Activated CD8-positive, alpha-beta memory T cell treated with anti-CD3 and anti-CD28 coated beads, Interleukin-2, amount 10 ng/mL, durations not matched to agents 7 days and 5 days (primary cell): ENCODE measurements around the gene TSPAN18. TPM values are rescaled to one million over a fixed set of nuclear protein-coding genes. Genes with fewer than 3 reads are reported as not detected.
A peak's percentile ranks its signal among the peaks of the same experiment; 100 is the strongest.

Experiments
- ATAC-seq: fragments of 150-1000 bp; cut with Tn5 transposase; one replicate; pipeline ENCODE4 v1.10.0; 2021; ENCODE audit warnings: moderate library complexity
- CTCF ChIA-PET: fragments of 350-600 bp; sonication (Branson Sonifier 250); formaldehyde crosslinking; loops from one replicate; lab custom pipeline; 2021; ENCODE audit warnings: antibody characterized with exemption; lab: Charles Lee
- DNase-seq: peaks from one replicate; pipeline ENCODE4 v3.0.0-alpha.2; 2020
- H3K27ac Mint-ChIP-seq: one replicate; pipeline ENCODE4 v1.8.0; 2021; ENCODE audit warnings: mild to moderate bottlenecking, mixed read lengths
- H3K27me3 Mint-ChIP-seq: one replicate; pipeline ENCODE4 v1.8.0; 2021; ENCODE audit warnings: mixed read lengths
- H3K36me3 Mint-ChIP-seq: one replicate; pipeline ENCODE4 v1.8.0; 2021; ENCODE audit warnings: mild to moderate bottlenecking, mixed read lengths
- H3K4me1 Mint-ChIP-seq: one replicate; pipeline ENCODE4 v1.8.0; 2021; ENCODE audit warnings: mixed read lengths
- H3K4me3 Mint-ChIP-seq: one replicate; pipeline ENCODE4 v1.8.0; 2021; ENCODE audit warnings: mild to moderate bottlenecking, moderate library complexity, mixed read lengths
- H3K9me3 Mint-ChIP-seq: one replicate; pipeline ENCODE4 v1.8.0; 2022; ENCODE audit warnings: low read depth, mixed read lengths
- total RNA-seq, 2 experiments: library from RNA; stranded (reverse); gene quantifications; one replicate each; pipeline ENCODE4 v1.2.3, GENCODE V29; 2021

The TSPAN18 gene
- total RNA-seq, 2 experiments from 2014 or later: 3.8 to 6.1 TPM

GRCh38 chr11:44718057-44718456, 8.7 kb upstream of the TSPAN18 start:
- no peak overlapping the region for H3K4me3 Mint-ChIP-seq
- ATAC-seq (no peak), DNase-seq (no peak)
- H3K27ac Mint-ChIP-seq: no peak overlapping the region
- H3K9me3 Mint-ChIP-seq: no peaks in the 10 kb centered on the region
- CTCF ChIA-PET: interaction anchor here (1.5 kb wide), 1 partner anchor 11 kb away, joined by 3 read pairs; no protein-coding TSS in a partner anchor
- peaks cover 17% of the 10 kb centered on the region for H3K27me3 Mint-ChIP-seq
- H3K36me3 Mint-ChIP-seq: no peaks in the 10 kb centered on the region
- no peaks in the 10 kb centered on the region for H3K4me1 Mint-ChIP-seq

GRCh38 chr11:44718612-44719390, 8.0 kb upstream of the TSPAN18 start:
- Mint-ChIP-seq H3K27me3 (peaks cover 15% of the 10 kb centered on the region), H3K9me3 (no peaks in the 10 kb centered on the region), H3K4me3 (no peak overlapping the region), H3K27ac (no peak overlapping the region), H3K36me3 (no peaks in the 10 kb centered on the region), H3K4me1 (no peaks in the 10 kb centered on the region)
- no peak for ATAC-seq
- no peak for DNase-seq
- CTCF ChIA-PET: interaction anchor here (1.5 kb wide), 2 partner anchors 10 to 57 kb away, joined by 3 to 4 read pairs; no protein-coding TSS in a partner anchor

- CTCF ChIA-PET: interaction anchor here (0.8 to 2.3 kb wide), 9 partner anchors 13 to 211 kb away, joined by 3 to 10 read pairs (median 4); no protein-coding TSS in a partner anchor
- Mint-ChIP-seq H3K4me1 (peaks cover 31% of the 10 kb centered on the region), H3K9me3 (no peaks in the 10 kb centered on the region), H3K27ac (no peak overlapping the region), H3K27me3 (peaks cover 47% of the 10 kb centered on the region), H3K36me3 (no peaks in the 10 kb centered on the region), H3K4me3 (no peak overlapping the region)
- ATAC-seq (no peak), DNase-seq (no peak)
Observed at GRCh38 chr11:44725016-44725685, 1.6 kb upstream of the TSPAN18 start.

DNA sequence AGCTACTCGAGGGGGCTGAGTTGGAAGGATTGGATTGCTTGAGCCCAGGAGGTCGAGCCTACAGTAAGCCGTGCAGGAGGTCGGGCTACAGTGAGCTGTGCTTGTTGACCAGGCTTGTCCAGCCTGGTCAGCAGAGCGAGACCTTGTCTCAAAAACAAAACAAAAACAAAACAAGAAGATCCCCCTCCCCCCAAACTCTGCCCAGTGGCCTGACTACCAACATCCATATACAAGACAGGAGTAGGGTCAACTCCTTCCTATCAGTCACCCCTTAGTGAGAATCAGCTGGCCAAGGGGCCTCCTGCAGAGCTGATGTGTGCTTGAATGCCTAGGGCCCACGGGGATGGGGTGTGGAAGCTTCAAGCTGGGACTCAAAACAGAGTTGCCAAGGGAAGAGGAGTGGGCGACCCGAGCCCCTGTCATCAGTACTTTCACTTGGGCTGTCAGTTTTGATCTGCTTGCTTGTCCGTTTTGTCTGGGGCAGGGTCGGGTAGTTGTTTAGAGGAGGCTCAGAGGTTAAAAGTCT, 942 bp upstream of the TSPAN18 start:
- no peak overlapping the region for H3K27ac Mint-ChIP-seq
- peaks cover 49% of the 10 kb centered on the region for H3K27me3 Mint-ChIP-seq
- no peaks in the 10 kb centered on the region for H3K9me3 Mint-ChIP-seq
- peaks cover 31% of the 10 kb centered on the region for H3K4me1 Mint-ChIP-seq
- ATAC-seq (no peak), DNase-seq (no peak)
- CTCF ChIA-PET: interaction anchor here (0.7 to 1.7 kb wide), 7 partner anchors 50 to 211 kb away, joined by 3 to 12 read pairs (median 3); no protein-coding TSS in a partner anchor
- peak overlapping the region; percentile 49 for H3K4me3 Mint-ChIP-seq
- no peaks in the 10 kb centered on the region for H3K36me3 Mint-ChIP-seq

DNA sequence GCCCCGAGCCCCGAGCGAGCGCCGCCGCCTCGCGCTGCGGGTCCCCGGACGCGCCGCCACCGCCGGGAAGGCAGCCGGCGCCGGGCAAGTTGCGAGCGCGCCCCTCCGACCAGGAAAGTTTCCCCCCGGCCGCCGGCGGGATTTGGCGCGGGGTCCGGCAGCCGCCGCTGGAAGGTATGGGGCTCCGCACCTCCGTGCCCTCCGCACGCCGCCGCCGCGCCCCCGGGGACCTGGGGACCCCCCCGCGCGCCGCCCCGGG, 281 bp downstream of the TSPAN18 start:
- no peak overlapping the region for H3K27ac Mint-ChIP-seq
- no peaks in the 10 kb centered on the region for H3K9me3 Mint-ChIP-seq
- no peaks in the 10 kb centered on the region for H3K36me3 Mint-ChIP-seq
- CTCF ChIA-PET: interaction anchor here (0.6 to 0.8 kb wide), 2 partner anchors 168 to 635 kb away, joined by 3 read pairs; no protein-coding TSS in a partner anchor
- H3K4me1 Mint-ChIP-seq: peaks cover 31% of the 10 kb centered on the region
- peaks cover 49% of the 10 kb centered on the region for H3K27me3 Mint-ChIP-seq
- peak; percentile 30 for ATAC-seq
- H3K4me3 Mint-ChIP-seq: no peak overlapping the region
- DNase-seq: no peak

- Mint-ChIP-seq H3K4me1 (peaks cover 31% of the 10 kb centered on the region), H3K27ac (no peak overlapping the region), H3K9me3 (no peaks in the 10 kb centered on the region), H3K4me3 (peak overlapping the region; percentile 71), H3K27me3 (peaks cover 51% of the 10 kb centered on the region), H3K36me3 (no peaks in the 10 kb centered on the region)
- CTCF ChIA-PET: interaction anchor here (0.6 to 0.8 kb wide), 2 partner anchors 167 to 636 kb away, joined by 3 read pairs; no protein-coding TSS in a partner anchor
- DNase-seq (peak; percentile 79), ATAC-seq (peak; percentile 86)
Observed at GRCh38 chr11:44727373-44728287, 868 bp downstream of the TSPAN18 start.

DNA sequence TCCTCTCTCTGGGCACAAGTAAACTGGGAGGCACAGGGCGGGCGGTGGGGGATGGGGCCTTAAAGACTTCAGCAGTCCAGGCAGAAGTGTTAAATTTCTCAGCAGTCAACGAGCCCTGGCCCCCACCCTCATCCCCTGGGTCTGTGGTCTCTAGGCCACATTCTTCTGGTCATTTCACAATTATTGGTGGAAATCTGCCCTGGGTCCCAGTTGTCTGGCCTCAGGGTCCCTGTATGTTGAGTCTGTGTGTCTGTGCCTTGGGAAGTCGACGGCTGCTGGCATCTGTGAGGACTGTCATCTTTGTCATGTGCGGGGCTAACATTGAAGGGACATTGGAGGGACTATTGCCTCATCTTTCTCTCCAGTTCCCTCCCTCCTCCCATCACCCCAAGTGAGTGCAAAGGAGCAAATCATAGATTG, 1.7 kb downstream of the TSPAN18 start:
- H3K4me1 Mint-ChIP-seq: peaks cover 31% of the 10 kb centered on the region
- peaks cover 50% of the 10 kb centered on the region for H3K27me3 Mint-ChIP-seq
- DNase-seq: no peak
- H3K36me3 Mint-ChIP-seq: no peaks in the 10 kb centered on the region
- no peak overlapping the region for H3K27ac Mint-ChIP-seq
- CTCF ChIA-PET: interaction anchor here (0.7 to 1.6 kb wide), 3 partner anchors 10 to 183 kb away, joined by 3 read pairs; no protein-coding TSS in a partner anchor
- H3K4me3 Mint-ChIP-seq: peak overlapping the region; percentile 71
- ATAC-seq: no peak
- no peaks in the 10 kb centered on the region for H3K9me3 Mint-ChIP-seq

DNA sequence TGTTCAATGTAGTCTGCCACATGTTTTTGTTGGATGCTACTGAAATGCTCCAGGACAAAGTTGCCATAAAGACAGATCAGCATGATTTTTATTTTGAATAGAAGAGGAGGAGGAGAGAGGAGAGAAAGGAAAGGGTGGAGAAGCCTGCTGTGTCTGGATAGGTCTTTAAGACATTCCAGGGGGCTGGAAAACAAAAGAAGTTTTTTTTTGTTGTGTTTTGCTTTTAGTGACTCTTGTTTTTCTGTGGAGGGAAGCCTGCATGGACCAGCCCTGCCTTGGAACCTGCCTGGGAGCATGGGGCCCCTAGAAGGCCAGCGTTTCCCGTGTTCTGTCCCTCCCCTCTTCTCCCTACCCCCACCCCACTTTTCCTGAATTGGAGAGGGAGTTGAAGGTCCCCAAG, 2.3 kb downstream of the TSPAN18 start:
- Mint-ChIP-seq H3K27ac (no peak overlapping the region), H3K4me1 (peaks cover 31% of the 10 kb centered on the region), H3K36me3 (no peaks in the 10 kb centered on the region), H3K27me3 (peaks cover 47% of the 10 kb centered on the region), H3K9me3 (no peaks in the 10 kb centered on the region), H3K4me3 (no peak overlapping the region)
- CTCF ChIA-PET: interaction anchor here (0.7 to 1.6 kb wide), 3 partner anchors 10 to 183 kb away, joined by 3 read pairs; no protein-coding TSS in a partner anchor
- no peak for ATAC-seq
- DNase-seq: no peak

DNA sequence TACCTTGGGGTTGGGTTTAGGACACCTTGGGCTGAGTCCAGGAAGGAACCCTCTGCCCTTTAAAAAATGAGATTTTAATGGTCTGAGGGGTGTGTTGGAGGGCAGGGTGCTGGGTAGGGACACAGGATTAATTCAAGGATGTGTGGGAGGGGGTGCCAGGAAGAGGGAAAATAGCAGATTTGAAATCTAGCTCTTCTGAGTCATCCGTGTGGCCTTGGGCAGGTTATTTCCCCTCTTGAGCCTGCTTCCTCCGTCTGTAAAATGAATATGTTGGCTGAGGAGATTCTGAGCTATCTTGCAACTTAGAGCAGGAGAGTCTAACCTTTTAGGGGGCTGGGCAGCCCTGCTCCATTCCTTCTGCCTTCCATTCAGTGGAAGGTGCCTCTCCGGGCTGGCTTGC, 3.0 kb downstream of the TSPAN18 start:
- H3K36me3 Mint-ChIP-seq: no peaks in the 10 kb centered on the region
- peaks cover 46% of the 10 kb centered on the region for H3K27me3 Mint-ChIP-seq
- H3K4me1 Mint-ChIP-seq: peaks cover 31% of the 10 kb centered on the region
- H3K4me3 Mint-ChIP-seq: no peak overlapping the region
- DNase-seq (no peak), ATAC-seq (no peak)
- H3K9me3 Mint-ChIP-seq: no peaks in the 10 kb centered on the region
- CTCF ChIA-PET: interaction anchor here (0.7 to 1.6 kb wide), 6 partner anchors 11 to 182 kb away, joined by 3 to 5 read pairs (median 4); no protein-coding TSS in a partner anchor
- no peak overlapping the region for H3K27ac Mint-ChIP-seq

DNA sequence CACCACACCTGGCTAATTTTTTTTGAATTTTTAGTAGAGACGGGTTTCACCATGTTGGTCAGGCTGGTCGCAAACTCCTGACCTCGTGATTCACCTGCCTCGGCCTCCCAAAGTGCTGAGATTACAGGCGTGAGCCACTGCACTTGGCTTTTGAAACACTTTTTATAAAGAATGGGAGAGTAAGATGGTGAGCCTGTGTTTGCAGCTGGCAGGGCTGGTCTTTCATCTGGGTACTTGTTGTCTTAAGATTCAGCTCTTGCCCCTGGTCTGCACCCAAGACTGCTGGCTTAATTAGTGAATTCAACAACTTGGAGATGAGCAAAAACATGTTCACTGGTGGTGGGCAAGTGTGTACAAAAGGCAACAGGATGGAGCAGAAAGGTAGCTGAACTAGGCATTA, 4.0 kb downstream of the TSPAN18 start:
- CTCF ChIA-PET: interaction anchor here (0.7 to 1.5 kb wide), 5 partner anchors 10 to 271 kb away, joined by 3 to 5 read pairs (median 4); no protein-coding TSS in a partner anchor
- Mint-ChIP-seq H3K36me3 (no peaks in the 10 kb centered on the region), H3K4me3 (no peak overlapping the region), H3K4me1 (peaks cover 26% of the 10 kb centered on the region), H3K27ac (no peak overlapping the region), H3K27me3 (peaks cover 36% of the 10 kb centered on the region), H3K9me3 (no peaks in the 10 kb centered on the region)
- ATAC-seq (no peak), DNase-seq (no peak)

DNA sequence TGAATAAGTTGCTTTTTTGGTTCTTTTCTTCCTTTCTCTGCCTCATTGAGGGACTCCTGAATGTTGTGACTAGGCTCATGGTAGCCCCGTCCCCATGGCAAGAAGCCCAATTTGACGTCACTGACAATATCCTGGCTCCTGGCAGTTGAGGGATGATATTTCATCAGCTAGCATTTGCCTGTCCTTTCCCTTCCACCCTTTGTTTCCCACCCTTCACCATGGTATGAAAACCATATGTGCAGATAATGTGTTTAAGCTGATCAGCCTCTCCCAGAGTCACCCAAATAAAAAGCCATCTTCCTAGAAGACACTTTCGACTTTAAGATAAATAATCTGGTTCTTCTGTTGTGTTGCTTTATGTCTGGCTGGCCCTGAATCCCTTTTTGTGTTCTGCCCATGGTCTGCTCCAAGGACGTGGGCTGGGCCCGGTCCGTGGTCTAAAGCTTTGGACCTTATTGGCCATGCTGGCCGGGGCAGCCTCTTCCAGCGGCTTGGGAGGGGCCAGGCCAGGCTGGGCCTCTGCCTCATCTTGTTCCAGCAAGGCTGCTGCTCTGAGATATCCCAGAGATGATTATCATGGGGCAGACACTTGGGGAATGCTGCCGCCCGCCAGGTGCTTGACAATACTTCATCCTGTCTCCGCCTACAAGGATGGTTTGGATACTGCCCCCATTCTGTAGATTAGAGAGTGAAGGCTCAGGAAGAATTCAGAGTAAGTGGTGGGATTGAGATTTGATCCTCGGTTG, 5.1 kb downstream of the TSPAN18 start:
- CTCF ChIA-PET: no interaction called here
- Mint-ChIP-seq H3K27ac (no peak overlapping the region), H3K27me3 (peaks cover 31% of the 10 kb centered on the region), H3K36me3 (no peaks in the 10 kb centered on the region), H3K4me3 (no peak overlapping the region), H3K9me3 (no peaks in the 10 kb centered on the region), H3K4me1 (peaks cover 20% of the 10 kb centered on the region)
- DNase-seq: no peak
- no peak for ATAC-seq

DNA sequence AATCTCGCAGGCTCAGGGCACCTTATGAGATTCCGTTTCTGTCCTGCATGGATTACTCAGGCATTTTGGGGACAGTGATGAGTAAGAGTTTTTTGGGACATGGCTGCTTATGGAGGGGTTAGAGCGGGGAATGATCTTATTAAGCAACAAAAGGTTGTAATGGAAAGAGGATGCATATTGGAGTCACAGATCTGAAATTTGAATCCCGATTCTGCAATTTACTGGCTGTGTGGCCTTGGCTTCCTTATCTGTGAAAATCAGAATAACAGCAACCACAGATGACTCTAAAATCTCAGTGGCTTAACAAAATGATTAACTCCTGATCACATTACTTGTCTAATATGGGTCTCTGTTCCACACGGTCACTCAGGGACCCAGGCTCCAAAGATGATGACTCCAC, 5.8 kb downstream of the TSPAN18 start:
- CTCF ChIA-PET: interaction anchor here (1.8 kb wide), 1 partner anchor 178 kb away, joined by 4 read pairs; no protein-coding TSS in a partner anchor
- Mint-ChIP-seq H3K9me3 (no peaks in the 10 kb centered on the region), H3K27ac (no peak overlapping the region), H3K4me1 (peaks cover 24% of the 10 kb centered on the region), H3K4me3 (no peak overlapping the region), H3K27me3 (peaks cover 34% of the 10 kb centered on the region), H3K36me3 (no peaks in the 10 kb centered on the region)
- DNase-seq: no peak
- no peak for ATAC-seq
